Measurements from ENCODE around the gene IQUB. TPM values are rescaled to one million over a fixed set of nuclear protein-coding genes. Genes with fewer than 3 reads are reported as not detected.

IQUB gene
- total RNA-seq, 1 donor from 2014 or later, result 0.37 TPM

DNA sequence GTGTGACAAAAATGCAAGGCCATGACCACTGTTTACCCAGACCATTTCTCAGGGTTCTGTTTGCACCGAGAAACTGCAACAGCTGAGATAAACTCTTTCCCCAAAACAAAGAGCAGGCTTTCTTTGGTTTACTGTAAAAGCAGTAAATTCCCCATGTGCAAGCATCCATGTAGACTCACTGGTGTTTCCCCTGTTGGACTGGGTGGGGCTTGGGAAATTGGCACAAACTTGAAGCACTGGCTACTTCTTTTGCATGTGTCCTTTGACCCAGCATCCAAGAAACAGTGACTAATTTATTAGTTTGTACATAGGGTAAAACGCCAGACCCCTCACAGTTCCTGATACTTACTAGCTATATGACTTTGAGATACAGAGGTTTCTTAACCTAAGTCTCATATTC lies 12.3 kb downstream of the IQUB start:
- H3K27me3 Mint-ChIP-seq (ENCODE audit: low read depth), result no peaks in the 10 kb centered on the region
- H3K9me3 Mint-ChIP-seq (ENCODE audit: low read depth), result no peaks in the 10 kb centered on the region
- no peaks in the 10 kb centered on the region for H3K4me1 Mint-ChIP-seq (ENCODE audit: low read depth)
- no peak for DNase-seq (ENCODE audit: low spot score)
- H3K36me3 Mint-ChIP-seq (ENCODE audit: low read depth), result no peaks in the 10 kb centered on the region
- no peak overlapping the region for H3K4me3 Mint-ChIP-seq (ENCODE audit: unreplicated experiment)
- TF ChIP-seq, protein P1, sequence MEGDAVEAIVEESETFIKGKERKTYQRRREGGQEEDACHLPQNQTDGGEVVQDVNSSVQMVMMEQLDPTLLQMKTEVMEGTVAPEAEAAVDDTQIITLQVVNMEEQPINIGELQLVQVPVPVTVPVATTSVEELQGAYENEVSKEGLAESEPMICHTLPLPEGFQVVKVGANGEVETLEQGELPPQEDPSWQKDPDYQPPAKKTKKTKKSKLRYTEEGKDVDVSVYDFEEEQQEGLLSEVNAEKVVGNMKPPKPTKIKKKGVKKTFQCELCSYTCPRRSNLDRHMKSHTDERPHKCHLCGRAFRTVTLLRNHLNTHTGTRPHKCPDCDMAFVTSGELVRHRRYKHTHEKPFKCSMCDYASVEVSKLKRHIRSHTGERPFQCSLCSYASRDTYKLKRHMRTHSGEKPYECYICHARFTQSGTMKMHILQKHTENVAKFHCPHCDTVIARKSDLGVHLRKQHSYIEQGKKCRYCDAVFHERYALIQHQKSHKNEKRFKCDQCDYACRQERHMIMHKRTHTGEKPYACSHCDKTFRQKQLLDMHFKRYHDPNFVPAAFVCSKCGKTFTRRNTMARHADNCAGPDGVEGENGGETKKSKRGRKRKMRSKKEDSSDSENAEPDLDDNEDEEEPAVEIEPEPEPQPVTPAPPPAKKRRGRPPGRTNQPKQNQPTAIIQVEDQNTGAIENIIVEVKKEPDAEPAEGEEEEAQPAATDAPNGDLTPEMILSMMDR (IDR thresholded peaks at IDR 0.05), result no peak
- H3K27ac Mint-ChIP-seq (ENCODE audit: unreplicated experiment), result no peak overlapping the region

DNA sequence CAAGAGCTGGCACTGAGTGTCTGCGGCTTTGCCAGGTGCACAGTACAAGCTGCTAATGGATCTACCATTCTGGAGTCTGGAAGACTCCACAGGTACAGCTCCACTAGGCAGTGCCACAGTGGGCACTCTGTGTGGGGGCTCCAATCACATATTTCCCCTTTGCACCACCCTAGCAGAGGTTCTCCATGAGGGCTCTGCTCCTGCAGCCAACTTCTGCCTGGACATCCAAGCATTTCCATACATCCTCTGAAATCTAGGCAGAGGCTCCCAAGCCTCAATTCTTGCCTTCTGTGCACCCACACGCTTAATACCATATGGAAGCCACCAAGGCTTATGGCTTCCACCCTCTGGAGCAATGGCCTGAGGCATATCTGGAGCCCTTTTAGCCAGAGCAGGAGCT lies 29.2 kb downstream of the IQUB start:
- H3K4me3 Mint-ChIP-seq (ENCODE audit: unreplicated experiment), result no peak overlapping the region
- no peaks in the 10 kb centered on the region for H3K36me3 Mint-ChIP-seq (ENCODE audit: low read depth)
- H3K27me3 Mint-ChIP-seq (ENCODE audit: low read depth), result no peaks in the 10 kb centered on the region
- no peak overlapping the region for H3K27ac Mint-ChIP-seq (ENCODE audit: unreplicated experiment)
- H3K9me3 Mint-ChIP-seq (ENCODE audit: low read depth), result peaks cover 3% of the 10 kb centered on the region
- TF ChIP-seq, protein P1 (IDR thresholded peaks at IDR 0.05), result no peak
- DNase-seq (ENCODE audit: low spot score), result no peak
- H3K4me1 Mint-ChIP-seq (ENCODE audit: low read depth), result no peaks in the 10 kb centered on the region

DNA sequence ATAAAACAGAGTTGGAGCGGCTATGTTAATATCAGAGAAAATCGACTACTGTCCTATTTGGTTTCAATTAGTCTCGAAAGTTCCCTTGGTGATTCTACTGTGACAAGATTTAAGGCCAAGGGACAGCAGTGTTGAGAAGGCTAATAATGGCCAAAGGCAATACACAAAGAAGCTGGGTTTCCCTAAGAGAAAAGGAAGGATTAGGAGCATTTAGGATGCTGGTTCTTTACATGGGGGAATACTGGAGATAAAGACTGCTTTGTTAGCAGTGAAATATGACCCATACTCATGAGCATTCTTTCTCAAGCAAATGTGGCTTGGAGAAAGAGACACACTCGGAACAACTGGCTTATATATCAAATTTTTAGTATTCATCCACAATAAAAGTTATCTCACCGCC lies 32.2 kb downstream of the IQUB start:
- Mint-ChIP-seq H3K27me3 (ENCODE audit: low read depth) (no peaks in the 10 kb centered on the region), H3K4me3 (ENCODE audit: unreplicated experiment) (no peak overlapping the region), H3K4me1 (ENCODE audit: low read depth) (no peaks in the 10 kb centered on the region), H3K36me3 (ENCODE audit: low read depth) (no peaks in the 10 kb centered on the region), H3K27ac (ENCODE audit: unreplicated experiment) (no peak overlapping the region), H3K9me3 (ENCODE audit: low read depth) (peaks cover 3% of the 10 kb centered on the region)
- DNase-seq (ENCODE audit: low spot score), result no peak
- TF ChIP-seq, protein P1 (IDR thresholded peaks at IDR 0.05), result no peak

DNA sequence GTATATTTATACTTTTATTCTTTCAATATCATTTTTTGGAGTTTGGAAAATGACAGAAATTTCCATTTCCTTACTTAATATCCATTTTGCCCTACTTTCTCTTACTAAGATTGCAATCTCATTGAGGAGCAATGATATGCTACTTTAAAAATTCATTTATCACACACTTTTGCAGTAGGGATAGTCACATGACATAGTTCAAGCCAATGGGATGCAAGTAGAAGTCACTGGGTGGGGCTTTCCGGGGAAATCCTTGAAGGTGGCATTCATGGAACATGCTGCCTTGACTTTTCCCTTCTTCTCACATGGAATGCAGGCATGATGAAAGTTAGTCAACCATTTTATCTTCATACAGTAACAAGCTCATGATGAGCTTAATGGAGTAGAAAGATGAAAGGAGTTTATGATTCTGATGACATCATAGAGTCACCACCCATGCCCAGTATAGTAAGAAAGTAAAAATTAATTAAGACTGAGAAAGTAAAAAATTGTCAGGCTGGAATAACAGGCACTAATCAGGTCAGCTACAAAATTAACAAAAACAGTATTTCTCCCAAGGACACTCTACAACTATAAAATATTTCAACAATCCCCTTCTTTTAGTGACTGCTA lies 33.4 kb downstream of the IQUB start:
- TF ChIP-seq, protein P1 (IDR thresholded peaks at IDR 0.05), result no peak
- Mint-ChIP-seq H3K36me3 (ENCODE audit: low read depth) (no peaks in the 10 kb centered on the region), H3K9me3 (ENCODE audit: low read depth) (peaks cover 3% of the 10 kb centered on the region), H3K4me3 (ENCODE audit: unreplicated experiment) (no peak overlapping the region), H3K27ac (ENCODE audit: unreplicated experiment) (no peak overlapping the region), H3K4me1 (ENCODE audit: low read depth) (no peaks in the 10 kb centered on the region), H3K27me3 (ENCODE audit: low read depth) (peaks cover 3% of the 10 kb centered on the region)
- DNase-seq (ENCODE audit: low spot score), result no peak

DNA sequence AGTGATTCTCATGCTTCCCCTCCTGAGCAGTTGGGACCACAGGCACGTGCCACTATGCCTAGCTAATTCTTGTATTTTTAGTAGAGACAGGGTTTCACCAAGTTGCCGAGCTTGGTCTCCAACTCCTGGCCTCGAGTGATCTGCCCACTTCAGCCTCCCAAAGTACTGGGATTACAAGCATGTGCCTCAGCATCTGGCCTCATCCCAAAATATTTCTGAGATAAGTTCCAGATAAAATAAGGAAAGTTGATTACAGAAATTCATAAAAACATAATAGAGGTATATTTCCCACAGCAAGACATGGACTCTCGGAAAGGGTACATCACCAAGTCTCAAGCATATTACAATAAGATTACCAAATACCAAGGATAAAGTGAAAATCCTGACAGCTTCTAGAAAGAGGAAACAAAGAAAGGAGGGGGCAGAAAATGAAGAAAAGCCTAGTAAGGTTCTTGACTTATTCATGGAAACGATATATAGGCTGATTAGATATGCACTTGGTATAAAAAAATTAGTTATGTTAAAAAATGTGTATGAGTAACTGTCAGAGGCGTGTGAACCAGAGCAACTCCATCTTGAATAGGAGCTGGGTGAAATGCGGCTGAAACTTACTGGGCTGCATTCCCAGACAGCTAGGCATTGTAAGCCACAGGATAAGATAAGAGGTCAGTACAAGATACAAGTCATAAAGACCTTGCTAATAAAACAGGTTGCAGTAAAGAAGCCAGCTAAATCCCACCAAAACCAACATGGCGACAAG lies 35.0 kb downstream of the IQUB start:
- DNase-seq (ENCODE audit: low spot score), result no peak
- Mint-ChIP-seq H3K27ac (ENCODE audit: unreplicated experiment) (no peak overlapping the region), H3K4me3 (ENCODE audit: unreplicated experiment) (no peak overlapping the region), H3K36me3 (ENCODE audit: low read depth) (no peaks in the 10 kb centered on the region), H3K9me3 (ENCODE audit: low read depth) (no peaks in the 10 kb centered on the region), H3K27me3 (ENCODE audit: low read depth) (peaks cover 3% of the 10 kb centered on the region), H3K4me1 (ENCODE audit: low read depth) (no peaks in the 10 kb centered on the region)
- TF ChIP-seq, protein P1 (IDR thresholded peaks at IDR 0.05), result no peak

Measured in chondrocyte (in vitro differentiated cells).